Neural crest cell (in vitro differentiated cells): ENCODE results near the gene TLN1. TPM values are rescaled to one million over a fixed set of nuclear protein-coding genes. Genes with fewer than 3 reads are reported as not detected.

Experiments
- DNase-seq: peaks from one replicate; pipeline ENCODE4 v3.0.0; 2021; ENCODE audit warnings: low read depth, mixed read lengths, low spot score
- H3K27ac Mint-ChIP-seq: one replicate; pipeline ENCODE4 v1.8.0; 2021; ENCODE audit warnings: mild to moderate bottlenecking, mixed read lengths; ENCODE audit not compliant: unreplicated experiment
- H3K27me3 Mint-ChIP-seq: 2 replicates; pipeline ENCODE4 v1.8.0; 2021; ENCODE audit warnings: low read depth, mild to moderate bottlenecking, mixed read lengths
- H3K36me3 Mint-ChIP-seq: 2 replicates; pipeline ENCODE4 v1.8.0; 2021; ENCODE audit warnings: low read depth, mild to moderate bottlenecking, mixed read lengths
- H3K4me1 Mint-ChIP-seq: 2 replicates; pipeline ENCODE4 v1.8.0; 2021; ENCODE audit warnings: mixed read lengths
- H3K4me3 Mint-ChIP-seq: one replicate; pipeline ENCODE4 v1.8.0; 2021; ENCODE audit warnings: mild to moderate bottlenecking, mixed read lengths
- H3K9me3 Mint-ChIP-seq: 2 replicates; pipeline ENCODE4 v1.8.0; 2021; ENCODE audit warnings: mixed read lengths
- CTCF ChIP-seq: fragments of 200-600 bp; sonication (generic); conservative IDR thresholded peaks from 2 replicates; pipeline ENCODE4 v1.5.0; 2021; ENCODE audit warnings: antibody characterized with exemption, mild to moderate bottlenecking
- total RNA-seq: library from RNA; stranded (reverse); gene quantifications from 2 replicates; pipeline ENCODE4 v1.2.1, GENCODE V29; 2021

TLN1 gene
- total RNA-seq, 1 donor from 2014 or later = 141 TPM

GRCh38 chr9:35740243-35740642 is 8.2 kb upstream of the TLN1 start:
- H3K36me3 Mint-ChIP-seq = peaks cover 26% of the 10 kb centered on the region
- no peaks in the 10 kb centered on the region for H3K27me3 Mint-ChIP-seq
- peaks cover 14% of the 10 kb centered on the region for H3K4me1 Mint-ChIP-seq

GRCh38 chr9:35738924-35739323 is 6.9 kb upstream of the TLN1 start:
- DNase-seq = no peak
- Mint-ChIP-seq H3K27ac (no peak overlapping the region), H3K27me3 (no peaks in the 10 kb centered on the region), H3K9me3 (no peaks in the 10 kb centered on the region), H3K36me3 (peaks cover 26% of the 10 kb centered on the region), H3K4me3 (peak overlapping the region; percentile 31), H3K4me1 (peaks cover 14% of the 10 kb centered on the region)
- TF ChIP-seq CTCF = no peak

More at GRCh38 chr9:35740243-35740642, 8.2 kb upstream of the TLN1 start:
- H3K9me3 Mint-ChIP-seq = no peaks in the 10 kb centered on the region
- no peak overlapping the region for H3K27ac Mint-ChIP-seq
- no peak overlapping the region for H3K4me3 Mint-ChIP-seq
- no peak for DNase-seq
- TF ChIP-seq CTCF = no peak

GRCh38 chr9:35738186-35738585 is 6.2 kb upstream of the TLN1 start:
- TF ChIP-seq CTCF = no peak
- H3K36me3 Mint-ChIP-seq = peaks cover 22% of the 10 kb centered on the region
- H3K27me3 Mint-ChIP-seq = no peaks in the 10 kb centered on the region
- H3K4me1 Mint-ChIP-seq = peaks cover 18% of the 10 kb centered on the region
- no peaks in the 10 kb centered on the region for H3K9me3 Mint-ChIP-seq
- DNase-seq = no peak
- peak overlapping the region; percentile 34 for H3K4me3 Mint-ChIP-seq
- no peak overlapping the region for H3K27ac Mint-ChIP-seq

GRCh38 chr9:35737143-35737542 is 5.1 kb upstream of the TLN1 start:
- no peaks in the 10 kb centered on the region for H3K27me3 Mint-ChIP-seq
- no peak for DNase-seq
- no peaks in the 10 kb centered on the region for H3K9me3 Mint-ChIP-seq
- peak overlapping the region; percentile 50 for H3K27ac Mint-ChIP-seq
- peaks cover 19% of the 10 kb centered on the region for H3K36me3 Mint-ChIP-seq
- H3K4me3 Mint-ChIP-seq = no peak overlapping the region
- no peak for TF ChIP-seq CTCF
- H3K4me1 Mint-ChIP-seq = peaks cover 23% of the 10 kb centered on the region

- peak overlapping the region; percentile 81 for H3K27ac Mint-ChIP-seq
- H3K36me3 Mint-ChIP-seq = peaks cover 15% of the 10 kb centered on the region
Measured at GRCh38 chr9:35736201-35736633, 4.2 kb upstream of the TLN1 start.

More at GRCh38 chr9:35736201-35736633, 4.2 kb upstream of the TLN1 start:
- DNase-seq = peak; percentile 60
- peaks cover 23% of the 10 kb centered on the region for H3K4me1 Mint-ChIP-seq
- H3K9me3 Mint-ChIP-seq = no peaks in the 10 kb centered on the region
- peak overlapping the region; percentile 86 for H3K4me3 Mint-ChIP-seq
- peak; percentile 77 for TF ChIP-seq CTCF
- no peaks in the 10 kb centered on the region for H3K27me3 Mint-ChIP-seq
